ENCODE results near the gene AUH.

GRCh38 chr9:91340395-91340967 is 21.2 kb downstream of the AUH start:
- TF ChIP-seq POLR2A (IDR thresholded peaks at IDR 0.05; ENCODE audit: borderline replicate concordance, extremely low read depth, insufficient read depth, insufficient read length) (no peak), CEBPB (IDR thresholded peaks at IDR 0.05; ENCODE audit: low read depth) (no peak), POLR2AphosphoS5 (IDR thresholded peaks at IDR 0.05; ENCODE audit: low read depth, low read length) (no peak), CTCF (IDR thresholded peaks at IDR 0.05 in 2 of 3, conservative IDR thresholded peaks at IDR 0.05 in 1 of 3; ENCODE audit: borderline replicate concordance in 1 of 3, insufficient read depth in 1 of 3, low read depth in 2 of 3, low read length in 2 of 3) (no peak), TCF7L2 (IDR thresholded peaks at IDR 0.05; ENCODE audit: borderline replicate concordance, extremely low read depth, insufficient read depth, insufficient read length) (no peak), EZH2phosphoT487 (IDR thresholded peaks at IDR 0.05; ENCODE audit: borderline replicate concordance) (no peak), SRF (IDR thresholded peaks at IDR 0.05; ENCODE audit: low read depth) (no peak), SIN3A (IDR thresholded peaks at IDR 0.05; ENCODE audit: low read depth) (no peak), YY1 (IDR thresholded peaks at IDR 0.05; ENCODE audit: extremely low read depth, insufficient replicate concordance, low read depth, low read length) (no peak), JUND (IDR thresholded peaks at IDR 0.05) (no peak), ATF3 (IDR thresholded peaks at IDR 0.05) (no peak)

Measured in HCT116 (cell line).